Measurements from ENCODE around the gene OR2AK2. TPM values are rescaled to one million over a fixed set of nuclear protein-coding genes. Genes with fewer than 3 reads are reported as not detected.
"Not testable (repeated sequence)": the region's sequence is repeated elsewhere in the genome, so short reads cannot be mapped to it uniquely, and the experiment has no call there.

The OR2AK2 gene
- polyA plus RNA-seq, 1 of the 3 experiments (the other 2 are of a cell fraction), result not detected

DNA sequence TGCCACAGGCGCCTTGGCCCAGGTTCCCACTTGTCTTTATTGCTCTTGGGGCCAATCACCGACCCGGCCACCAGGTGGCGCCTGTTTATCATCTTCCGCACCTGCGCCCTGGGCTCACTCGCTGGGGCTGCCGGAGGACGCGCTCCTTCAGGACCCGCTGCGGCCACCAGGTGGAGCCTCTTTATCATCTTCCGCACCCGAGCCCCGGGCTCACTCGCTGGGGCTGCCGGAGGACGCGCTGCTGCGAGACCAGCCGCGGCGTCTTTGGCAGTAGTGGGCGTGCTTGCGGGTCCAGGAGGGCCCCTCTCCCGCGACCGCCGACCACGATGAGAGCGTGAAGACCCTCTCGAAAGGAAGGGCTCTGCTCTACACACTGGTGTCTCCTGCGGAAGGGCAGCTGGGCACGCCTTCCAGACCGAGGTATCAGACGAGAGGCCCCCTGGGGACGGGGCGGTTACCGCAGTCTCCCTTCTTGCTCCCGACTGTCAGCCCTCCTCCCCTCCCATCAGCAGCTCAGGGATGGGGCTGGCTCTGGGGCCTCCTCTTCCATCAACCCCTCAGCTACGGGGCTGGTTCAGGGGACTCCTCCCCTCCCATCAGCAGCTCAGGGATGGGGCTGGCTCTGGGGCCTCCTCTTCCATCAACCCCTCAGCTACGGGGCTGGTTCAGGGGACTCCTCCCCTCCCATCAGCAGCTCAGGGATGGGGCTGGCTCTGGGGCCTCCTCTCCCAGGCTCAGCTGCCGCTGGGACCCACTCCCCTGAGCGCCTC lies 27.9 kb upstream of the OR2AK2 start:
- H3K4me1 ChIP-seq (ENCODE audit: control insufficient read depth in 1 of 2, insufficient read depth in 2 of 2, low read depth in 1 of 2, low read length in 1 of 2); POLR2A ChIA-PET; H3K36me3 ChIP-seq (replicated peaks in 1 of 2; ENCODE audit: control insufficient read depth in 1 of 2, insufficient read depth in 2 of 2, low read length in 1 of 2); H3K27me3 ChIP-seq (ENCODE audit: insufficient read depth); H3K79me2 ChIP-seq (ENCODE audit: insufficient read depth); H3F3A ChIP-seq (replicated peaks; ENCODE audit: insufficient read depth); H3K27ac ChIP-seq (ENCODE audit: low read depth in 2 of 2, low read length in 1 of 2); H3K9me3 ChIP-seq; H3K9me2 ChIP-seq; H4K20me1 ChIP-seq (ENCODE audit: insufficient read depth): not testable (repeated sequence)
- Histone ChIP-seq H3K4me2 (peak overlapping the region; percentile 72), H3K4me3 (ENCODE audit: low read depth in 2 of 2, low read length in 1 of 2) (peak overlapping the region; percentile 49 to 62), H3K9ac (peak overlapping the region; percentile 35; the same call in 1 of the 2 replicates), H2AFZ (ENCODE audit: low read depth) (peak overlapping the region; percentile 81; the same call in 1 of the 2 replicates)
- TF ChIP-seq SMC3 (IDR thresholded peaks at IDR 0.05; ENCODE audit: low read depth, low read length) (peak; percentile 53), RAD21 (IDR thresholded peaks at IDR 0.05; ENCODE audit: low read length) (peak; percentile 57), NRF1 (IDR thresholded peaks at IDR 0.05; ENCODE audit: low read depth, low read length) (peak; percentile 34; the same call in 1 of the 2 replicates), ELF1 (IDR thresholded peaks at IDR 0.05) (0 out of 2 replicates have a peak, but pooled peaks have one; percentile 17)
- TF ChIP-seq, protein P1, sequence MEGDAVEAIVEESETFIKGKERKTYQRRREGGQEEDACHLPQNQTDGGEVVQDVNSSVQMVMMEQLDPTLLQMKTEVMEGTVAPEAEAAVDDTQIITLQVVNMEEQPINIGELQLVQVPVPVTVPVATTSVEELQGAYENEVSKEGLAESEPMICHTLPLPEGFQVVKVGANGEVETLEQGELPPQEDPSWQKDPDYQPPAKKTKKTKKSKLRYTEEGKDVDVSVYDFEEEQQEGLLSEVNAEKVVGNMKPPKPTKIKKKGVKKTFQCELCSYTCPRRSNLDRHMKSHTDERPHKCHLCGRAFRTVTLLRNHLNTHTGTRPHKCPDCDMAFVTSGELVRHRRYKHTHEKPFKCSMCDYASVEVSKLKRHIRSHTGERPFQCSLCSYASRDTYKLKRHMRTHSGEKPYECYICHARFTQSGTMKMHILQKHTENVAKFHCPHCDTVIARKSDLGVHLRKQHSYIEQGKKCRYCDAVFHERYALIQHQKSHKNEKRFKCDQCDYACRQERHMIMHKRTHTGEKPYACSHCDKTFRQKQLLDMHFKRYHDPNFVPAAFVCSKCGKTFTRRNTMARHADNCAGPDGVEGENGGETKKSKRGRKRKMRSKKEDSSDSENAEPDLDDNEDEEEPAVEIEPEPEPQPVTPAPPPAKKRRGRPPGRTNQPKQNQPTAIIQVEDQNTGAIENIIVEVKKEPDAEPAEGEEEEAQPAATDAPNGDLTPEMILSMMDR (IDR thresholded peaks at IDR 0.05), result peak; percentile 86
- TF ChIP-seq, protein P2, sequence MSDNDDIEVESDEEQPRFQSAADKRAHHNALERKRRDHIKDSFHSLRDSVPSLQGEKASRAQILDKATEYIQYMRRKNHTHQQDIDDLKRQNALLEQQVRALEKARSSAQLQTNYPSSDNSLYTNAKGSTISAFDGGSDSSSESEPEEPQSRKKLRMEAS (IDR thresholded peaks at IDR 0.05; ENCODE audit: low read depth), result 0 out of 2 replicates have a peak, but pooled peaks have one; percentile 13
- CTCF ChIA-PET, result interaction anchor here (0.7 to 1.7 kb wide), 6 partner anchors 10 to 16 kb away, joined by 3 to 4 read pairs (median 3); partner anchors contain the start of gene OR2AJ1
- 13% methylated on average over 27 of the region's 44 CpGs for WGBS (ENCODE audit: low lambda C conversion rate)
- DNase-seq, result peak; percentile 84

DNA sequence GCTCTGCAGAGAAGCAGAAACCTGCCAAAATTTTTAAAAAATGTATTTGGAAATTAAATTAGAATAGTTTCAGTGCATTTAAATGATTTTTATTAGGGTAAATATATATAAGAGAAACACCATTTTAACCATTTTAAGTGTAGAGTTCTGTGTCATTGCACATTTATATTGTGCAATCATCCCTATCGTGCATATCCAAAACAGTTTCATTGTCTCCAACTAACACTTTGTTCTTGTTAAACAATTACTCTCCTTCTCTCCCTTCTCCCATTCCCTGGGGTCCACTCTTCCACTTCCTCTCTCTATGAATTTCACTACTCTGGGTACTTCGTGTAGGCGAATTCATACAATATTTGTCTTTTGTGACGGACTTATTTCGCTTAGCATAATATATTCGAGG lies 22.4 kb upstream of the OR2AK2 start:
- H3K36me3 ChIP-seq (replicated peaks in 1 of 2; ENCODE audit: control insufficient read depth in 1 of 2, insufficient read depth in 2 of 2, low read length in 1 of 2), result no peaks in the 10 kb centered on the region
- H3K9me3 ChIP-seq, result no peaks in the 10 kb centered on the region
- no peaks in the 10 kb centered on the region for H3K27me3 ChIP-seq (ENCODE audit: insufficient read depth)
- no peaks in the 10 kb centered on the region for H4K20me1 ChIP-seq (ENCODE audit: insufficient read depth)
- H3K9me2 ChIP-seq, result no peaks in the 10 kb centered on the region
- H3K4me1 ChIP-seq (ENCODE audit: control insufficient read depth in 1 of 2, insufficient read depth in 2 of 2, low read depth in 1 of 2, low read length in 1 of 2), result no peaks in the 10 kb centered on the region
- no peak overlapping the region for H3K27ac ChIP-seq (ENCODE audit: low read depth in 2 of 2, low read length in 1 of 2)
- H3K9ac ChIP-seq, result no peak overlapping the region
- POLR2A ChIA-PET, result no interaction called here
- CTCF ChIA-PET, result no interaction called here
- H3F3A ChIP-seq (replicated peaks; ENCODE audit: insufficient read depth), result no peaks in the 10 kb centered on the region
- DNase-seq, result no peak
- H3K4me2 ChIP-seq, result no peak overlapping the region
- no peak overlapping the region for H2AFZ ChIP-seq (ENCODE audit: low read depth)
- no peak overlapping the region for H3K4me3 ChIP-seq (ENCODE audit: low read depth in 2 of 2, low read length in 1 of 2)
- H3K79me2 ChIP-seq (ENCODE audit: insufficient read depth), result no peaks in the 10 kb centered on the region
- WGBS (ENCODE audit: low lambda C conversion rate), result 6% methylated on average over 6 of the region's 6 CpGs
- TF ChIP-seq SIN3A (IDR thresholded peaks at IDR 0.05; ENCODE audit: borderline replicate concordance, low read depth, low read length), result no peak
- TF ChIP-seq, protein P3, sequence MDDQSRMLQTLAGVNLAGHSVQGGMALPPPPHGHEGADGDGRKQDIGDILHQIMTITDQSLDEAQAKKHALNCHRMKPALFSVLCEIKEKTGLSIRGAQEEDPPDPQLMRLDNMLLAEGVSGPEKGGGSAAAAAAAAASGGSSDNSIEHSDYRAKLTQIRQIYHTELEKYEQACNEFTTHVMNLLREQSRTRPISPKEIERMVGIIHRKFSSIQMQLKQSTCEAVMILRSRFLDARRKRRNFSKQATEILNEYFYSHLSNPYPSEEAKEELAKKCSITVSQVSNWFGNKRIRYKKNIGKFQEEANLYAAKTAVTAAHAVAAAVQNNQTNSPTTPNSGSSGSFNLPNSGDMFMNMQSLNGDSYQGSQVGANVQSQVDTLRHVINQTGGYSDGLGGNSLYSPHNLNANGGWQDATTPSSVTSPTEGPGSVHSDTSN (IDR thresholded peaks at IDR 0.05), result no peak
- TF ChIP-seq NRF1 (IDR thresholded peaks at IDR 0.05; ENCODE audit: low read depth, low read length), result no peak
- TF ChIP-seq YY1 (IDR thresholded peaks at IDR 0.05; ENCODE audit: low read depth), result no peak
- TF ChIP-seq CHD2 (IDR thresholded peaks at IDR 0.05; ENCODE audit: low read length, partially characterized antibody), result no peak
- TF ChIP-seq RFX5 (IDR thresholded peaks at IDR 0.05; ENCODE audit: low read length), result no peak
- TF ChIP-seq, protein P4, sequence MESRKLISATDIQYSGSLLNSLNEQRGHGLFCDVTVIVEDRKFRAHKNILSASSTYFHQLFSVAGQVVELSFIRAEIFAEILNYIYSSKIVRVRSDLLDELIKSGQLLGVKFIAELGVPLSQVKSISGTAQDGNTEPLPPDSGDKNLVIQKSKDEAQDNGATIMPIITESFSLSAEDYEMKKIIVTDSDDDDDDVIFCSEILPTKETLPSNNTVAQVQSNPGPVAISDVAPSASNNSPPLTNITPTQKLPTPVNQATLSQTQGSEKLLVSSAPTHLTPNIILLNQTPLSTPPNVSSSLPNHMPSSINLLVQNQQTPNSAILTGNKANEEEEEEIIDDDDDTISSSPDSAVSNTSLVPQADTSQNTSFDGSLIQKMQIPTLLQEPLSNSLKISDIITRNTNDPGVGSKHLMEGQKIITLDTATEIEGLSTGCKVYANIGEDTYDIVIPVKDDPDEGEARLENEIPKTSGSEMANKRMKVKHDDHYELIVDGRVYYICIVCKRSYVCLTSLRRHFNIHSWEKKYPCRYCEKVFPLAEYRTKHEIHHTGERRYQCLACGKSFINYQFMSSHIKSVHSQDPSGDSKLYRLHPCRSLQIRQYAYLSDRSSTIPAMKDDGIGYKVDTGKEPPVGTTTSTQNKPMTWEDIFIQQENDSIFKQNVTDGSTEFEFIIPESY (IDR thresholded peaks at IDR 0.05; ENCODE audit: borderline replicate concordance, low read depth), result no peak
- no peak for TF ChIP-seq NFIC (IDR thresholded peaks at IDR 0.05; ENCODE audit: borderline replicate concordance)
- TF ChIP-seq, protein P1 (IDR thresholded peaks at IDR 0.05), result no peak
- TF ChIP-seq, protein P5, sequence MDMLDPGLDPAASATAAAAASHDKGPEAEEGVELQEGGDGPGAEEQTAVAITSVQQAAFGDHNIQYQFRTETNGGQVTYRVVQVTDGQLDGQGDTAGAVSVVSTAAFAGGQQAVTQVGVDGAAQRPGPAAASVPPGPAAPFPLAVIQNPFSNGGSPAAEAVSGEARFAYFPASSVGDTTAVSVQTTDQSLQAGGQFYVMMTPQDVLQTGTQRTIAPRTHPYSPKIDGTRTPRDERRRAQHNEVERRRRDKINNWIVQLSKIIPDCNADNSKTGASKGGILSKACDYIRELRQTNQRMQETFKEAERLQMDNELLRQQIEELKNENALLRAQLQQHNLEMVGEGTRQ (IDR thresholded peaks at IDR 0.05; ENCODE audit: borderline replicate concordance, low read depth, low read length), result no peak
- TF ChIP-seq ELF1 (IDR thresholded peaks at IDR 0.05), result no peak
- TF ChIP-seq TCF12 (IDR thresholded peaks at IDR 0.05), result no peak
- no peak for TF ChIP-seq TAF1 (IDR thresholded peaks at IDR 0.05; ENCODE audit: borderline replicate concordance, low read depth, low read length)
- no peak for TF ChIP-seq MXI1 (IDR thresholded peaks at IDR 0.05; ENCODE audit: low read depth, low read length)
